ENCODE measurements around the gene MGAT5B. TPM values are rescaled to one million over a fixed set of nuclear protein-coding genes. Genes with fewer than 3 reads are reported as not detected.

The MGAT5B gene
- total and polyA plus RNA-seq, 11 donors: 0.07 to 0.21 (median 0.15) TPM; not detected in 6

DNA sequence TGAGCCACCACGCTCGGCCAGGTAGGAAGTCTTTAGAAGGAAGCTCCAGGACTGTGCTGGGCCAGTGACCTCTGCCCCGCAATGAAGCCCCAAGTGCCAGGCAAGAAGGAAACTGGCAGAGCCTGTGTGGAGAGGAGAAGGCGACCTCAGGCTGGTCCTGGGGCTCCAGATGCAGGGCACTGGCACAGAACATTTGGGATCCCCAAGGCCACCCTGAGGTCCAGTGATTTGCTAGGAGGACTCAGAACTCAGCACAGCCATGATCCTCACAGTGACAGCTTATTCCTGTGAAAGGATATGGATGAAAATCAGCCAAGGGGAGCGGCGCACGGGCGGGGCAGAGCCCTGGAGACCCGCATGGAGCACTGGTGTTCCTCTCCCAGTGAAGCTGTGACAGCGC lies 24.1 kb downstream of the MGAT5B start:
- no peaks in the 10 kb centered on the region for H3K4me1 ChIP-seq
- ATAC-seq: no peak
- peaks cover 0 to 12% (median 0%) of the 10 kb centered on the region in 12 donors for H3K9me3 ChIP-seq
- no peaks in the 10 kb centered on the region for H3K36me3 ChIP-seq
- no peak overlapping the region for H3K4me3 ChIP-seq
- intact Hi-C loops (cut with DNase I): no loop called here
- DNase-seq: no peak
- H3K27me3 ChIP-seq: peaks cover 0 to 23% (median 0%) of the 10 kb centered on the region in 9 donors
- no peak for TF ChIP-seq POLR2A (IDR thresholded peaks at IDR 0.05)
- TF ChIP-seq, protein P1, sequence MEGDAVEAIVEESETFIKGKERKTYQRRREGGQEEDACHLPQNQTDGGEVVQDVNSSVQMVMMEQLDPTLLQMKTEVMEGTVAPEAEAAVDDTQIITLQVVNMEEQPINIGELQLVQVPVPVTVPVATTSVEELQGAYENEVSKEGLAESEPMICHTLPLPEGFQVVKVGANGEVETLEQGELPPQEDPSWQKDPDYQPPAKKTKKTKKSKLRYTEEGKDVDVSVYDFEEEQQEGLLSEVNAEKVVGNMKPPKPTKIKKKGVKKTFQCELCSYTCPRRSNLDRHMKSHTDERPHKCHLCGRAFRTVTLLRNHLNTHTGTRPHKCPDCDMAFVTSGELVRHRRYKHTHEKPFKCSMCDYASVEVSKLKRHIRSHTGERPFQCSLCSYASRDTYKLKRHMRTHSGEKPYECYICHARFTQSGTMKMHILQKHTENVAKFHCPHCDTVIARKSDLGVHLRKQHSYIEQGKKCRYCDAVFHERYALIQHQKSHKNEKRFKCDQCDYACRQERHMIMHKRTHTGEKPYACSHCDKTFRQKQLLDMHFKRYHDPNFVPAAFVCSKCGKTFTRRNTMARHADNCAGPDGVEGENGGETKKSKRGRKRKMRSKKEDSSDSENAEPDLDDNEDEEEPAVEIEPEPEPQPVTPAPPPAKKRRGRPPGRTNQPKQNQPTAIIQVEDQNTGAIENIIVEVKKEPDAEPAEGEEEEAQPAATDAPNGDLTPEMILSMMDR (IDR thresholded peaks at IDR 0.05): no peak
- WGBS, 4 donors: 92 to 96% (median 93%) methylated on average over 9 to 10 of the region's 10 CpGs
- no peak overlapping the region for H3K27ac ChIP-seq

DNA sequence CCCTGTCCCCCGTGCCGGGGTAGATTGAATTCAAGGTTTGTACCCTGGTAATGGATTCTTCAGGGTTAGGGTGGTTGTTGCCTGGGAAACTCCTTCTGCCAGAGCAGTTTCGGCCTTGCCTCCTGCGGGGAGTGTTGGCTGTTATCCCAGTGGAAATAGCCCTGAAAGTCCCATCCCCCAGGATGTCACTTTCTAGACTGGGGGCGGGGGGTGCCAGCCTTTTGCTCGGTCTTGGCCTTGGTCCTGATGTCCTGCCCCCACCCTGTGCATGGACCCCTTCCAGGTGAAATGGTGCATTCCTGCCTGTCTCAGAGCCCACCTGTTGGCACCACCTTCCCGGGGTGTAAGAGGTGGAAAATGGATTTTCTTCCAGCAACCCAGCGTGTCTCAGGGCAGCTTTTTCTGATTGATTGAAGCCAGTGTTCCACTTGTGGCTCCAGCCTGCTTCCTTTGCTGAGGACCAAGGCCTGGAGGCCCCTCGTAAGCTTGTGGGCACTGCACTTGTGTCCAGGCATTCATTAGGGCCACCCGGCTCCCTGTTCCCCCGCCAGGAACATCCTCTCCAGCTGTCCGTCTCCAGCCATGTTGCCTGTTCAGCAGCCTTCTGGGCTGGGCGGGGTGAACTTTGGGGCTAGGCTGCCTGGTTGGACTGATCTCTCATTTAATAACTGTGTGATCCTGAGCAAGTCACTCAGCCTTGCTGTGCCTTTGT lies 25.6 kb downstream of the MGAT5B start:
- WGBS, 4 donors: 29 to 59% (median 44%) methylated on average over 8 to 13 of the region's 13 CpGs
- Histone ChIP-seq H3K9me3 (peaks cover 0 to 12% (median 0%) of the 10 kb centered on the region in 12 donors), H3K36me3 (no peaks in the 10 kb centered on the region), H3K4me1 (no peaks in the 10 kb centered on the region), H3K27me3 (peaks cover 0 to 10% (median 0%) of the 10 kb centered on the region in 9 donors), H3K4me3 (no peak overlapping the region), H3K27ac (no peak overlapping the region)
- TF ChIP-seq, protein P1 (IDR thresholded peaks at IDR 0.05): no peak
- TF ChIP-seq POLR2A (IDR thresholded peaks at IDR 0.05): no peak
- no peak for ATAC-seq
- intact Hi-C loops (cut with DNase I): no loop called here
- no peak for DNase-seq

DNA sequence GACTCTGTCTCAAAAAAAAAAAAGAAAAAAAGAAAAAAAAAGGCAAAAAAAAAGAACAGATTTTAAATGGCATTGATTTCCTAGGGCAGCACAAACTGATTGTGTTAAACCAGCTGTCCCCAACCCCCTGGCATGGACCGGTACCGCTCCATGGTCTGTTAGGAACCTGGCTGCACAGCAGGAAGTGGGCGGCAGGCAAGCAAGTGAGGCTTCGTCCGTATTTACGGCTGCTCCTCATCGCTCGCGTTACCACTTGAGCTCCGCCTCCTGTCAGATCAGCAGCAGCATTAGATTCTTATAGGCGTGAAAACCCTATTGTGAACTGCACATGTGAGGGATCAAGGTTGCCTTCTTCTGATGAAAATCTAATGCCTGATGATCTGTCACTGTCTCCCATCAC lies 26.6 kb downstream of the MGAT5B start:
- DNase-seq (no peak), ATAC-seq (no peak)
- intact Hi-C loops (cut with DNase I): no loop called here
- WGBS, 4 donors: 92 to 95% (median 95%) methylated on average over 11 of the region's 11 CpGs
- TF ChIP-seq, protein P1 (IDR thresholded peaks at IDR 0.05): no peak
- no peak for TF ChIP-seq POLR2A (IDR thresholded peaks at IDR 0.05)
- no peaks in the 10 kb centered on the region for H3K4me1 ChIP-seq
- peaks cover 0 to 12% (median 0%) of the 10 kb centered on the region in 12 donors for H3K9me3 ChIP-seq
- no peak overlapping the region for H3K27ac ChIP-seq
- no peaks in the 10 kb centered on the region for H3K36me3 ChIP-seq
- H3K27me3 ChIP-seq: peaks cover 0 to 11% (median 0%) of the 10 kb centered on the region in 9 donors
- H3K4me3 ChIP-seq: no peak overlapping the region

DNA sequence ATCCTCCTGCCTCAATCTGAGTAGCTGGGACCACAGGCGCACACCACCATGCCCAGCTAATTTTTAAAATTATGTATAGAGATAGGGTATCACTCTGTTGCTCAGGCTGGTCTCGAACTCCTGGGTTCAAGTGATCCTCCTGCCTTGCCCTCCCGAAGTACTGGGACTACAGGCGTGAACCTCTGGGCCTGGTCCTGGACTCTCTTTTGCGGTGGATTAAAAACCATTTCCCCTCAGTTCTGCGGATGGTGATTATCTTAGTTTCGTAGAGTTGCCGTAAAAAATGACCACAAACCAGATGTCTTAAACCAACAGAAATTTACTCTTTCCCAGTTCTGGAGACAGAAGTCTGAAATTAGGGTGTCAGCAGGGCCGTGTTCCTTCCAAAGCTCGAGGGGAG lies 28.8 kb downstream of the MGAT5B start:
- ATAC-seq (no peak), DNase-seq (no peak)
- H3K36me3 ChIP-seq: no peaks in the 10 kb centered on the region
- H3K27ac ChIP-seq: no peak overlapping the region
- peaks cover 0 to 8% (median 0%) of the 10 kb centered on the region in 12 donors for H3K9me3 ChIP-seq
- H3K4me3 ChIP-seq: no peak overlapping the region
- H3K27me3 ChIP-seq: peaks cover 0 to 7% (median 0%) of the 10 kb centered on the region in 9 donors
- TF ChIP-seq POLR2A (IDR thresholded peaks at IDR 0.05): no peak
- TF ChIP-seq, protein P1 (IDR thresholded peaks at IDR 0.05): no peak
- H3K4me1 ChIP-seq: peaks cover 0 to 11% (median 1%) of the 10 kb centered on the region in 12 donors
- intact Hi-C loops (cut with DNase I): no loop called here
- WGBS, 4 donors: 87 to 91% (median 90%) methylated on average over 10 of the region's 10 CpGs
